NCI-H446 (cell line): ENCODE results near the gene HDAC8.
"Not testable (repeated sequence)": the region's sequence is repeated elsewhere in the genome, so short reads cannot be mapped to it uniquely, and the experiment has no call there.

Experiments used
- DNase-seq, 2 experiments: peaks; one replicate each; lab custom pipeline; 2025; lab: John Stamatoyannopoulos, UW

Gene HDAC8

DNA sequence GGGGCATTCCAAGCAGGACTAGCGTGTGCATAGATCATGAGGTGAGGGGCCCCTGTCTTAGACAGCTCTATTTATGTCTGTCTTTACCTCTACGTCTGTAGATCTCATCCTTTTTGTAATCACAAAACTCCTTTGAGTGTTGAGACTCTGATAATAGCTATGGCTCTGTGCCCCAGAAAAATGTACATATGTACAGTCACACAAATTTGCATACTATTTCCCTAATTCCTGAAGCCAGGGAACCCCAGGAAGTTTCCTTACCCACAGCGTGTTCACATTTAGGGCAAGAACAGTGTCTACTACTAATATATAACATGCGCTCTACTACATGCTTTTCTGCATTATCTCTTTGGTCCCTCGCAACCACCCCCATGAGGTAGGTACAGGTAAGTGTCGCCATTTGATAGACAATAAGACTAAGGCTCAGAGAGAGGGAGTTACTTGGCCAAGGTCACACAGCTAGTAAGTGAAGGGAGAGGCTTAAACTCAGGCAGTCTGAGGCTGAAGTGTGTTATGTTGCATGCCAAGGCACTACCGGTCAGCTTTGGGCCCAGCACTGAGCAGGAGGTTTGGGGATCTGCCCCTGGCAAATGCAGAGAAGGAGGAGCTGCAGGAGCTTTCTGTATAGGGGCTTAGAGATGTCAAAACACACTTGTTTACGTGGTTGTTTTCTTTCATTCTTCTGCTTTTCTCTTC is 245.9 kb downstream of the HDAC8 start:
- no peak for DNase-seq

DNA sequence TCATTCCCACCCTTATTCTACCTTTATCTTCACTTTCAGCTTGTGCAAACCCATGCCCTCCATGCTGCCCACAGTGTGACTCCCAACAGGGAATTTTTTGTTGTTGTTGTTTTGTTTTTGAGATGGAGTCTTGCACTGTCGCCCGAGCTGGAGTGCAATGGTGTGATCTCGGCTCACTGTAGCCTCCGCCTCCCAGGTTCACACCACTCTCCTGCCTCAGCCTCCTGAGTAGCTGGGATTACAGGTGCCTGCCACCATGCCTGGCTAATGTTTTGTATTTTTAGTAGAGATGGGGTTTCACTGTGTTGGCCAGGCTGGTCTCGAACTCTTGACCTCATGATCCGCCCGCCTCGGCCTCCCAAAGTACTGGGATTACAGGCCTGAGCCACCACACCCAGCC is 253.0 kb downstream of the HDAC8 start:
- DNase-seq, result not testable (repeated sequence)

- DNase-seq, result no peak
These were observed 255.5 kb downstream of the HDAC8 start for GRCh38 chrX:72317139-72317538.

DNA sequence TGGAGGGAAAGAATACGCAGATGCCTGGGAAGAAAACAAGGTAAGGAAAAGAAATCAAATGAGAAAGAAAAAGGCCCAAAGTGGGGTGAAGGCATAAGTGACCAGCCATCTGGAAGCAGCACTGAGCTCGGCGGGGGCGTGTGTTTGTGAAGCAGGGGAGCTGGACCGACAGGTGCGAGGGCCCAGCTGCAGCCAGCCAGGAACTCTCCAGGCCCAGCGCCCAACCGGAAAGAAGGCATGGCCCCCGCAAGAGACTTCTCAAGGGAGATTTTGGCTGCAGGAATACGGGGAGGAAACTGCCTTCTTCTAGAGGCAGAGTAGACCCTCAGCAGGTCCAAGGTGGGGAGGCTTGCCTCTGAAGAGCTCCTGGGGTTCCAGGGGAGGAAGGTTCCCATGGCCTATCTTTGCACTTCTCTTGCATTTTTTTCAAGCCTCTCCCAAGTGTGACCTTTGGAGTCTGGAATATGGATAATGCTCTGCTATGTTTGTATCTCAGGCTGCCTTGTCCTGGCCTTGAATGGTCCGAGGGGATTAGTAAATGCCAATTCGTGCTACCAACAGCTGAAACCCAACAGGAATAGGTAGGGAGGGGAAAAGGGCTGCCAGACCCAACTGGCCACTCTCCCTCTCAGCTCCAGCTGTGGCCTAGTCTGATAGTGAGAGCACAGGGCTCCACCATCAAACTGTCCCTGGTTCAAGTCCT is 256.1 kb downstream of the HDAC8 start:
- DNase-seq, result no peak

GRCh38 chrX:72314881-72315280 is 257.8 kb downstream of the HDAC8 start:
- DNase-seq, result no peak

DNA sequence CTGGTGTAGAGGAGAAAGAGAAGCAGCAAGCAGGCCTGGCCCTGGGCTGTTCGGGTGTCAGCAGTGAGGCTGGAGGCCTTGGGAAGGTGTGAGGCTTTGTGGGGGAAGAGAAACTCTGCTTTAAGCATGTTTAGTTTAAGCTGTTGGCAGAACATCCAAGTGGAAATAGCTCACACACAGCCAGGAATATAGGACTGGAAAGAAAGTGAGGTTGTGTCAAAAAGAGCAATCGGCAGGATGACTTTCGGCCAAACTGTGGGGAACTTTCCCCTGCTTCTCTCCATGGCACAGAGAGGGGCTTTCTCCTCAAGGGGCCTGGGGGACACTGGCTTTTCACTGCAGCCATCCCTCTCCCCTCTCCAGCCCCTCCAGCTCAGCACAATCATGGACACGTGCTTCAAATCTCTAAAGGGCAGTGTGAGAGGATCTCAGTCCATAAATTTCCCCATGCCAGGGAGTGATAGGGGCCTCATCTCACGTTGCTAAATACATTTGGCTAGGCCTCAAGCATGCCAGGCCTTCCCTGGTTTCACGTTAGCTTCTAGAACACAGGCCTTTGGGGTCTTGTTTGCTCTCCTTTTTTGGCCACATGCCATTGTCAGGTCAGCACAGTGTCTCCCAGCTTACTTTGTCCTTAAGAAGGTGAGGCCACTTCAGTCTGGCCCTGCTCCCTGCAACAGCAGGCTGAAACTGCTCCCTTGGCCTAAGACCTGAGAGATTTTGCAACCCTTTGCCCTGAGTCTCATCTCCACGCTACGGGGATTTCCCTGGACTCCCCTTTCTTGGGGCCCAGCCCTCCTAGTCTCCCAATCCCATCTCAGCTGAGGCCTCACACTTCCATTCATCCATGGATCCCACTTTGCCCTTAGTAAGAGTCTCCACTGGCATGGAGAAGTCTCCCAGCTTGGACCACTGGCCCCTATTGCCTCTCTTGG is 258.7 kb downstream of the HDAC8 start:
- DNase-seq, result no peak

- no peak for DNase-seq
These were observed 260.2 kb downstream of the HDAC8 start for GRCh38 chrX:72312311-72312940.

- DNase-seq, result no peak
These were observed 263.2 kb downstream of the HDAC8 start for GRCh38 chrX:72309297-72310071.

GRCh38 chrX:72308566-72309296 is 263.9 kb downstream of the HDAC8 start:
- peak; percentile 38 to 82 for DNase-seq

DNA sequence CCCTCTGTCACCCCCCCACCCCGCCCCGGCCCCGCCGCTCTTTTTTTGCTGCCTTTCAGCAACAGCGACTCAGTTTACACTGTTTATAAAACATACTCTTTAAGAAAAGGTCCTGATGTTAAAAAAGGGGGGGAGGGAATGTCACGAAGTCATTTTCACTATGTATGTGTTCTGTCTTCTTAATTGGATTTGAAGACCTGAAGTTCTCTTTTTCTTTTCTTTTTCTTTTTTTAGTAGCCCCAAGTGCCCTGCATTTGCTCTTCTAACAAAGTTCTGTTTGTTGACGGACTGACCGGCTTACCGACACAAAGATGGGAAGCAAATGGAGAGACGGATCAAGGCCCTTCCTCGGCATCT is 264.5 kb downstream of the HDAC8 start:
- no peak for DNase-seq

DNA sequence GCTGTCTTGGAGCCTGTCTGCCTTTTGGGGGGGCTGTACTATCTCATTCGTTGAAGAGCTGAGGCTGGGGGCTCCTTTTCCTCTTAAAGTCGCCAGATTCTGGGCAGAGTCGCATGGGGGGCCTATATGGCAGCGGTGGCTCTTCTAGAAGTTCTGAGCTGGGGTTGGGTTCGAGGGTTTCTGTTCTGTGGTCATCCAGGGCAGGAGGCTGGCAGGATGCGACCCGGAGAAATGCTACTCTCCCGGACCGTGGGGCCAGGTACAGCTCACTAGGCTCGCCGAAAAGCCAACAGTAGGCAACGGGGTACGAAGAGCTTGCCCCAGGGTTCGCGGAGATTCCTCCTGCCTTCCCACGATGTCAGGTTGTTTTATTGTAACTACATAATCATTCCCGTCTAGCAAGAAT is 265.0 kb downstream of the HDAC8 start:
- no peak for DNase-seq

DNA sequence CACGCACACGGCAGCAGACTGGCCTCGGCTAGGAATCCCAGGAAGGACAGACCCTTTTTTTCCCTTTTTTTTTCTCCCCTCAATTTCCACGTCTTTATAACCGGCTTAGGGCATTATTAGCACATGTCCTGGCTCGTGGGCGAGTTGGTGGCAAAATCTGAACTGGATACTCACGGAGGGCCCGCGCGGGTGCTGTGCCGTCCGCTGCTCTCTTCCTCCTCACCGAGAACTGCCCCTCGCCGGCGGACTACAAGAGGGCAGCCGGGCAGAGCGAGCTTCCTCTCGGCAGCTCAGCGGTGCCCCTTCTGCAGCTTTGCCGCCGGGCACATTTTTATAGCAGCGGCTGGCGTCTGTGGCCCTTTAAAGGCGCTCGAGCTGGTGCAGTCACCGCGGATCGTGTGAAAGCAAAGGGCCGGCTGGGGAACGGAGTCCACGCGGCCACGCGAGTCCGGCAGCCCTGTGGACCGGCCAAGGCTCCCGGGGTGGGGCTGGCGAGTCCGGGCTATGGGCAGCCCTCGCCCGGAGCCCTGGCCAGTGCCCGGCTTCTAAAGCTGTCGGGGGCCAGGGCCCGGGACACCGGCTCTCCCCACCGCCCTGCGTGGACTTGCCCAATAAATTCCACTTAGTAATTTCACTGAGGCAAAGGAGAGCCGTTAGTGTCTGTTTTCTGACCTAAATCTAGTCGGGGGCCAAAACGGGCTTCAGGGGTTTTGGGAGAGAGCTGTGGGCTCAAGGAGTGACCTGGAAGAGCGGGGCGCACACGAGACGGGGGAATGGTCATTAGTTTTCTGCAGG is 265.6 kb downstream of the HDAC8 start:
- DNase-seq, result peak; percentile 14 to 68

GRCh38 chrX:72306085-72306801 is 266.4 kb downstream of the HDAC8 start:
- DNase-seq, result no peak

- no peak for DNase-seq
These were observed 267.2 kb downstream of the HDAC8 start, which contains the start of gene CITED1 for GRCh38 chrX:72305286-72306084. Gene CITED1 (minus strand): TSS chrX:72305914. CDS start chrX:72302869, 3,045 bp downstream.

DNA sequence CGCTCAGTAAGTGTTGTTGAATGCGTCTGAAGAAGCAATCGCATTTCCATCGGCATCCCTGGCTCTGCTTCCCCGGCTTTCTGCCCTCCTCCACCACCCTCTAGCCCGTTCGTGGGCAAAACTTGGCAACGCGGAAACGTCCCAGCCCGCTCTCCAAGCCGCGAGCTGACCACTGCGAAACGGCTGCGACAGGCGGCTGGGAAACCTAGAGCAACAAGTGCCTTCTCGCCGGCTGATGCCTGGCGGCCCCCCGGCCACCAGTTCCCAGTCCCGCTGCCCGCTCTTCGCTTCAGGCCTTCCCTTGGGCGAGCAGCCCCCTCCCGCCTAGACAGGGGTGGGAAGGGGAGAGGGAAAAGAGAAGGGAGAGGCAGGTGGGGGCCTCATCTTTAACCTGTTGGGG is 267.8 kb downstream of the HDAC8 start:
- no peak for DNase-seq

GRCh38 chrX:72301781-72302180 is 270.9 kb downstream of the HDAC8 start:
- DNase-seq, result no peak

DNA sequence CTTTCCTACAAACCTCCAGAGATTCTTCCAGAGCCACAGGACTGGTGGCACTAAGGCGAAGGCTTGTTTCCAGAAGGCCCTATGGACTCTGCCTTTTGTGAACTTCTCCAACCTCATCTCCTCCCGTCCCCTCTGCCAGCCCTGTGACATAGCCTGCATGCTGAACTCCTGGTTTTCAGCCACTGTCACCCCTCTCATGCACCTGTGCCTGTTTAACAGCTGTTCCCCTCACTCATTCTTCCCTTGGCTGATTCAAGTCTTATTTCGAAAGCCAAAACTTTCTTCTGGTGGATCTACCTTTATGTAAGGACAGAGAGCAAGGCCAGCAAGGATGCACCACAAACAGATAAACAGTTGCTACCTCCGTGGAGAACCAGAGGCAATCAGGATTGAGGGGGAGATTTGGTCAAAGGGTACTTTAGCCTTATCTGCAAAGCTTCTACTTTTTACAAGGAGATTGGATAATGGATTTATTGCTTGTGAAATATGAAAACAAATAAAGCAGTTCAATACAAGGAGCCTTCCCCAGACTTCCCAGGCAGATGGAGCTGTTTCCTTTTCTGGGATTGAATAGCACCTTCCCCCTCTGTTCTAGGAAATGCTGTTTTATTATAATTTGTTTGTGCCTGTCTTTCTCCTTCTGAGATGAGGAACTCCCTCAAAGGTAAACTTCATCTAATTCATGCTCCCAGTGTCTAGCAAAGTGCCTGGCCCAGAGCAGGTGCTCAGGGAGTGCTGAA is 272.6 kb downstream of the HDAC8 start:
- no peak for DNase-seq
